Measurements from ENCODE around the gene LSR. TPM values are rescaled to one million over a fixed set of nuclear protein-coding genes. Genes with fewer than 3 reads are reported as not detected.

Gene LSR
- total and polyA plus RNA-seq, 8 donors: 50.6 to 130 (median 61.4) TPM

- ATAC-seq: no peak
- DNase-seq: peak in 1 of 4 donors; percentile 59
- intact Hi-C loops (cut with DNase I): no loop called here
- H3K36me3 ChIP-seq: peaks cover 0 to 56% of the 10 kb centered on the region in 2 donors
- peak overlapping the region in 1 of 2 donors; percentile 80 for H3K4me3 ChIP-seq
- peaks cover 13 to 60% of the 10 kb centered on the region in 2 donors for H3K4me1 ChIP-seq
- no peaks in the 10 kb centered on the region for H3K9me3 ChIP-seq
- H3K27me3 ChIP-seq: no peaks in the 10 kb centered on the region
- TF ChIP-seq CTCF (IDR thresholded peaks at IDR 0.05): no peak
- peak overlapping the region in 1 of 2 donors; percentile 93 for H3K27ac ChIP-seq
These were observed 21.6 kb downstream of the LSR start for GRCh38 chr19:35270381-35270811.

- DNase-seq (no peak), ATAC-seq (no peak)
- Histone ChIP-seq H3K27me3 (no peaks in the 10 kb centered on the region), H3K27ac (no peak overlapping the region), H3K4me3 (no peak overlapping the region), H3K4me1 (peaks cover 8 to 49% of the 10 kb centered on the region in 2 donors), H3K9me3 (no peaks in the 10 kb centered on the region), H3K36me3 (peaks cover 0 to 68% of the 10 kb centered on the region in 2 donors)
- no peak for TF ChIP-seq CTCF (IDR thresholded peaks at IDR 0.05)
- intact Hi-C loops (cut with DNase I): no loop called here
These were observed 22.7 kb downstream of the LSR start for GRCh38 chr19:35271546-35271945.

- no peaks in the 10 kb centered on the region for H3K27me3 ChIP-seq
- DNase-seq (no peak), ATAC-seq (no peak)
- intact Hi-C loops (cut with DNase I): no loop called here
- TF ChIP-seq CTCF (IDR thresholded peaks at IDR 0.05): no peak
- no peaks in the 10 kb centered on the region for H3K9me3 ChIP-seq
- peaks cover 0 to 74% of the 10 kb centered on the region in 2 donors for H3K36me3 ChIP-seq
- no peak overlapping the region for H3K4me3 ChIP-seq
- peak overlapping the region in 1 of 2 donors; percentile 33 for H3K27ac ChIP-seq
- H3K4me1 ChIP-seq: peaks cover 4 to 42% of the 10 kb centered on the region in 2 donors
These were observed 23.4 kb downstream of the LSR start for GRCh38 chr19:35272122-35272719.

- Histone ChIP-seq H3K4me1 (peaks cover 3 to 41% of the 10 kb centered on the region in 2 donors), H3K9me3 (no peaks in the 10 kb centered on the region), H3K36me3 (peaks cover 0 to 83% of the 10 kb centered on the region in 2 donors), H3K27ac (no peak overlapping the region), H3K27me3 (no peaks in the 10 kb centered on the region), H3K4me3 (no peak overlapping the region)
- DNase-seq: no peak
- no peak for TF ChIP-seq CTCF (IDR thresholded peaks at IDR 0.05)
- intact Hi-C loops (cut with DNase I): no loop called here
- no peak for ATAC-seq
These were observed 24.3 kb downstream of the LSR start for GRCh38 chr19:35272954-35273649.

- Histone ChIP-seq H3K9me3 (no peaks in the 10 kb centered on the region), H3K27me3 (no peaks in the 10 kb centered on the region), H3K27ac (no peak overlapping the region), H3K4me1 (peaks cover 3 to 41% of the 10 kb centered on the region in 2 donors), H3K36me3 (peaks cover 0 to 90% of the 10 kb centered on the region in 2 donors), H3K4me3 (no peak overlapping the region)
- DNase-seq: no peak
- no peak for ATAC-seq
- TF ChIP-seq CTCF (IDR thresholded peaks at IDR 0.05): no peak
- intact Hi-C loops (cut with DNase I): no loop called here
These were observed 25.0 kb downstream of the LSR start for GRCh38 chr19:35273686-35274259.
